Measurements from ENCODE around the gene KRT37.
"Not testable (repeated sequence)": the region's sequence is repeated elsewhere in the genome, so short reads cannot be mapped to it uniquely, and the experiment has no call there.

KRT37 gene

DNA sequence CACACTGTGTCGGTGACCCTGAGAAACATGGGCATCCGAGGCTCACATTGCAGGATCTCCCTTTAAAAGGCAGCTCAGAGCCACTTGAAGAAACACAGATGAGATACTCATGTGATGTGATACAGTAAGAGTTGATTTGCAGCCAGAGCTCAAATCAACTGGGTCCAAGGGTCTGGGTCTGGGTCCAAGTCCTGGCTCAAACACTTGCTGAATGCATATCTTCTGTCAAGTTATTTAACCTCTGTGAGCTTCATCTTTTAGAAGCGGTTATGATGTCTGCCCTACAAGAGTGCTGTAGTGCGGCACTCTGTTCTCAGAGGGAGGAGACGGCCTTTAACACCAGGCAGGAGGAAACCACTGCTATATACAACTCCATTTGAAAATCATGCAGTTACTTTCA lies 10.0 kb upstream of the KRT37 start:
- no peak overlapping the region for H3K4me3 ChIP-seq (IDR thresholded peaks at IDR 0.05; ENCODE audit: insufficient read depth, low read depth, low read length)
- no peaks in the 10 kb centered on the region for H3K36me3 ChIP-seq (ENCODE audit: insufficient read depth)
- no peak overlapping the region for H2AFZ ChIP-seq (ENCODE audit: low read depth)
- no peaks in the 10 kb centered on the region for H4K20me1 ChIP-seq (ENCODE audit: insufficient read depth)
- H3K79me2 ChIP-seq (ENCODE audit: insufficient read depth, low read depth), result no peaks in the 10 kb centered on the region
- TF ChIP-seq, protein P1, sequence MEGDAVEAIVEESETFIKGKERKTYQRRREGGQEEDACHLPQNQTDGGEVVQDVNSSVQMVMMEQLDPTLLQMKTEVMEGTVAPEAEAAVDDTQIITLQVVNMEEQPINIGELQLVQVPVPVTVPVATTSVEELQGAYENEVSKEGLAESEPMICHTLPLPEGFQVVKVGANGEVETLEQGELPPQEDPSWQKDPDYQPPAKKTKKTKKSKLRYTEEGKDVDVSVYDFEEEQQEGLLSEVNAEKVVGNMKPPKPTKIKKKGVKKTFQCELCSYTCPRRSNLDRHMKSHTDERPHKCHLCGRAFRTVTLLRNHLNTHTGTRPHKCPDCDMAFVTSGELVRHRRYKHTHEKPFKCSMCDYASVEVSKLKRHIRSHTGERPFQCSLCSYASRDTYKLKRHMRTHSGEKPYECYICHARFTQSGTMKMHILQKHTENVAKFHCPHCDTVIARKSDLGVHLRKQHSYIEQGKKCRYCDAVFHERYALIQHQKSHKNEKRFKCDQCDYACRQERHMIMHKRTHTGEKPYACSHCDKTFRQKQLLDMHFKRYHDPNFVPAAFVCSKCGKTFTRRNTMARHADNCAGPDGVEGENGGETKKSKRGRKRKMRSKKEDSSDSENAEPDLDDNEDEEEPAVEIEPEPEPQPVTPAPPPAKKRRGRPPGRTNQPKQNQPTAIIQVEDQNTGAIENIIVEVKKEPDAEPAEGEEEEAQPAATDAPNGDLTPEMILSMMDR (conservative IDR thresholded peaks at IDR 0.05; ENCODE audit: low read depth, low read length), result no peak
- no peak overlapping the region for H3K27ac ChIP-seq
- no peaks in the 10 kb centered on the region for H3K27me3 ChIP-seq (ENCODE audit: insufficient read depth, low read depth)
- H3K4me1 ChIP-seq (ENCODE audit: low read depth, poor library complexity, severe bottlenecking), result no peaks in the 10 kb centered on the region
- no peak overlapping the region for H3K9ac ChIP-seq
- H3K4me2 ChIP-seq, result no peak overlapping the region

DNA sequence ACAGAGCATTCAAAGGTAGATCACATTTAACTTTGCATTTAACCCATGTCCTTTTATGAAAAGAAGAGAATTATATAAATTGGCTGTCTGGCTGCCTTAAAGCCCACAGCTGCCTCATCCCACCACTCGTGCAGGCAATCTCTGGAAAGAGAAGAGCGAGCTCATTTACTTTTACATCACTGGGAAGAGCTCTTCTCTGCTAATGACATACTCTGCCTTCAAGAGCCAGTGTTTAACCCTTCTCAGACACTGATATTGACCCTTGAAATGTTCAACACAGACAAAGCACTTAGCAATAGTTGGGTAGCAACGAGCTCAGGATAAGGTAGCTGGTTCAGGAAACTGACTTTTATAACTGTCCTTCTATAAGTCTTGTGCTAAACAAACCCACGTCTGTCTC lies 9.6 kb upstream of the KRT37 start:
- Histone ChIP-seq H4K20me1 (ENCODE audit: insufficient read depth) (no peaks in the 10 kb centered on the region), H3K27me3 (ENCODE audit: insufficient read depth, low read depth) (no peaks in the 10 kb centered on the region), H3K27ac (no peak overlapping the region), H3K36me3 (ENCODE audit: insufficient read depth) (no peaks in the 10 kb centered on the region), H3K4me2 (no peak overlapping the region), H3K9ac (no peak overlapping the region), H3K79me2 (ENCODE audit: insufficient read depth, low read depth) (no peaks in the 10 kb centered on the region), H2AFZ (ENCODE audit: low read depth) (no peak overlapping the region), H3K4me3 (IDR thresholded peaks at IDR 0.05; ENCODE audit: insufficient read depth, low read depth, low read length) (no peak overlapping the region), H3K4me1 (ENCODE audit: low read depth, poor library complexity, severe bottlenecking) (no peaks in the 10 kb centered on the region)
- TF ChIP-seq, protein P1 (conservative IDR thresholded peaks at IDR 0.05; ENCODE audit: low read depth, low read length), result no peak

DNA sequence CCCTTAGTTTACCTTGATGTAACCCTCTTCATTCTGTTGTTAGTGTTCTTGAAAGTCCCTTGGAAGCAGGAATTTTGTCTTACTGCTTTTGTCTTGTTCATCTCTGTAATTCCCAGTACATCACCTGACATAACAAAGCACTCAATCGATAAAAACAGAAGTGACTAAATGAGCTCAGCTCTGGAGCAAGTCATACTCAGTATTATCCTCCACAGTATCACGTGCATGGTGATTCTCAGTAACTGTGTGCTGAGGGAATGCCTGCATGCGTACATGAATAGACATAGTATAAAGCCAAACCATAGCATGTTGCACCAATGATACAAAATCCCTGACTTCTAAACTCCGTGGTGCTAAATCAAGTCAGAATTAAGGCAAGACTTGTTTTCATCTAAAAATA lies 9.2 kb upstream of the KRT37 start:
- Histone ChIP-seq H3K36me3 (ENCODE audit: insufficient read depth) (no peaks in the 10 kb centered on the region), H3K79me2 (ENCODE audit: insufficient read depth, low read depth) (no peaks in the 10 kb centered on the region), H2AFZ (ENCODE audit: low read depth) (no peak overlapping the region), H3K4me2 (no peak overlapping the region), H3K4me1 (ENCODE audit: low read depth, poor library complexity, severe bottlenecking) (no peaks in the 10 kb centered on the region), H4K20me1 (ENCODE audit: insufficient read depth) (no peaks in the 10 kb centered on the region), H3K4me3 (IDR thresholded peaks at IDR 0.05; ENCODE audit: insufficient read depth, low read depth, low read length) (no peak overlapping the region), H3K27ac (no peak overlapping the region), H3K27me3 (ENCODE audit: insufficient read depth, low read depth) (no peaks in the 10 kb centered on the region), H3K9ac (no peak overlapping the region)
- TF ChIP-seq, protein P1 (conservative IDR thresholded peaks at IDR 0.05; ENCODE audit: low read depth, low read length), result no peak

DNA sequence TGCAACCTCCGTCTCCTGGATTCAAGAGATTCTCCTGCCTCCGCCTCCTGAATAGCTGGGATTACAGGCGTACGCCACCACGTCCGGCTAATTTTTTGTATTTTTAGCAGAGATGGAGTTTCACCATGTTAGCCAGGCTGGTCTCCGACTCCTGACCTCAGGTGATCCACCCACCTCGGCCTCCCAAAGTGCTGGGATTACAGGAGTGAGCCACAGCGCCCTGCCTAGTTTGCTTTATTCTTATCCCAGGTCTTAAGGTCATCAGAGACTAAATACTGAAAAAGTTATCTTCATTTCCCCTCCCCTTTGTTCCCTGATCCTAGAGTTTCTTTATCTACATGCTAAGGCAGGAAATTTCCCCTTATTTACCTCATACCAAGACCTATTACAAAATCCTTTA lies 6.0 kb upstream of the KRT37 start:
- H4K20me1 ChIP-seq (ENCODE audit: insufficient read depth); H3K79me2 ChIP-seq (ENCODE audit: insufficient read depth, low read depth); H3K36me3 ChIP-seq (ENCODE audit: insufficient read depth); H3K9ac ChIP-seq; H2AFZ ChIP-seq (ENCODE audit: low read depth); H3K27me3 ChIP-seq (ENCODE audit: insufficient read depth, low read depth); H3K4me1 ChIP-seq (ENCODE audit: low read depth, poor library complexity, severe bottlenecking); H3K4me2 ChIP-seq; H3K4me3 ChIP-seq (IDR thresholded peaks at IDR 0.05; ENCODE audit: insufficient read depth, low read depth, low read length); H3K27ac ChIP-seq: not testable (repeated sequence)

DNA sequence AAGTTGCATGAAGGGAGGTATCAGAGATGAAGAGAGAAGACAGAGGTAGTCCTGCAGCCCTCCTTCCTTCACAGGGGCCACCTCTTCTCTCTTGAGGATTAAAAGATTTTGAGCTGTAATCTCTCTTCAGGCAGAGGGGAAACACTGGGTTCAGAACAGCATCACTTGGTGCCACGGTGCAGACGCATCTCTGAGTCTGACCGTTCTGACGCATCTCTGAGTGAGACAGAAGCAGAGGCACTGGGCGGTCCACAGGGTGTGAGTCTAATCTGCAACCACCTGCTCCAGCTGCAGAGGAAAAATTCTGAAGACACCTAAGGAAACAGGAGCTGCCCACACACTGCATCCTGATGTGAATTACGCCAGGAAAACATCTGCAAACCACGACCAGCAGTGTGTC lies 5.3 kb upstream of the KRT37 start:
- Histone ChIP-seq H3K27ac (no peak overlapping the region), H4K20me1 (ENCODE audit: insufficient read depth) (no peaks in the 10 kb centered on the region), H3K79me2 (ENCODE audit: insufficient read depth, low read depth) (no peaks in the 10 kb centered on the region), H3K4me1 (ENCODE audit: low read depth, poor library complexity, severe bottlenecking) (no peaks in the 10 kb centered on the region), H3K4me3 (IDR thresholded peaks at IDR 0.05; ENCODE audit: insufficient read depth, low read depth, low read length) (no peak overlapping the region), H3K4me2 (no peak overlapping the region), H3K9ac (no peak overlapping the region), H2AFZ (ENCODE audit: low read depth) (no peak overlapping the region), H3K27me3 (ENCODE audit: insufficient read depth, low read depth) (no peaks in the 10 kb centered on the region), H3K36me3 (ENCODE audit: insufficient read depth) (no peaks in the 10 kb centered on the region)
- TF ChIP-seq, protein P1 (conservative IDR thresholded peaks at IDR 0.05; ENCODE audit: low read depth, low read length), result no peak
